SK-N-SH (cell line): ENCODE measurements around the gene NALCN. TPM values are rescaled to one million over a fixed set of nuclear protein-coding genes. Genes with fewer than 3 reads are reported as not detected.

Experiments used
- CTCF ChIA-PET: fragments of 300-600, 350-600 bp; formaldehyde crosslinking; extraction: SDS; loops from one replicate; lab custom pipeline; 2021; lab: Yijun Ruan, JAX
- POLR2A ChIA-PET: fragments of 350-600 bp; sonication (Branson Sonifier 250); formaldehyde crosslinking; extraction: SDS; loops from one replicate; lab custom pipeline; 2020; ENCODE audit warnings: antibody characterized with exemption, inconsistent platforms; lab: Yijun Ruan, JAX
- DNase-seq: peaks from one replicate; pipeline ENCODE4 v3.0.0; 2012
- H2AFZ ChIP-seq: fragments of 200-600 bp; sonication (generic); 2 replicates; pipeline ENCODE4 v1.8.1; 2016; ENCODE audit warnings: antibody characterized with exemption, mild to moderate bottlenecking, low read depth
- H3F3A ChIP-seq: fragments of 200-600 bp; sonication (generic); replicated peaks from 2 replicates; pipeline ENCODE3; 2016; ENCODE audit warnings: antibody characterized with exemption, mild to moderate bottlenecking; ENCODE audit not compliant: insufficient read depth
- H3K27ac ChIP-seq, 2 experiments: fragments of 200-500 bp in 1 of 2; fragments of 200-600 bp in 1 of 2; sonication (Bioruptor generic) in 1 of 2; sonication (generic), shearing (Covaris generic) in 1 of 2; 2 replicates each; pipeline versions ENCODE4 v1.5.1 to v1.6.1; 2014 to 2016; ENCODE audit warnings: low read depth in 2 of 2, inconsistent platforms in 1 of 2, low read length in 1 of 2, mild to moderate bottlenecking in 1 of 2, mixed read lengths in 1 of 2
- H3K27me3 ChIP-seq: fragments of 200-600 bp; sonication (generic), shearing (Covaris generic); 2 replicates; pipeline ENCODE4 v1.6.1; 2016; ENCODE audit warnings: mixed run types; ENCODE audit not compliant: insufficient read depth
- H3K36me3 ChIP-seq, 2 experiments: fragments of 200-500 bp in 1 of 2; fragments of 200-600 bp in 1 of 2; sonication (Bioruptor generic) in 1 of 2; sonication (generic) in 1 of 2; replicated peaks in 1 of 2; 2 replicates each; pipeline versions ENCODE3 to v1.5.1; 2014 to 2016; ENCODE audit warnings: low read length in 1 of 2, mild to moderate bottlenecking in 1 of 2; ENCODE audit not compliant: insufficient read depth in 2 of 2, control insufficient read depth in 1 of 2
- H3K4me1 ChIP-seq, 2 experiments: fragments of 200-500 bp in 1 of 2; fragments of 200-600 bp in 1 of 2; sonication (Bioruptor generic) in 1 of 2; sonication (generic), shearing (Covaris generic) in 1 of 2; 2 replicates each; pipeline versions ENCODE4 v1.5.1 to v1.6.1; 2014 to 2016; ENCODE audit warnings: low read depth in 1 of 2, low read length in 1 of 2, mixed run types in 1 of 2; ENCODE audit not compliant: insufficient read depth in 2 of 2, control insufficient read depth in 1 of 2
- H3K4me2 ChIP-seq: fragments of 200-600 bp; sonication (generic), shearing (Covaris generic); 2 replicates; pipeline ENCODE4 v1.6.1; 2017; ENCODE audit warnings: mixed run types
- H3K4me3 ChIP-seq, 2 experiments: fragments of 200-500 bp in 1 of 2; fragments of 200-600 bp in 1 of 2; sonication (Bioruptor generic) in 1 of 2; sonication (generic), shearing (Covaris generic) in 1 of 2; 2 replicates each; pipeline versions ENCODE4 v1.5.1 to v1.8.1; 2014 to 2016; ENCODE audit warnings: low read depth in 2 of 2, inconsistent platforms in 1 of 2, low read length in 1 of 2, mild to moderate bottlenecking in 1 of 2, mixed read lengths in 1 of 2, moderate library complexity in 1 of 2
- H3K79me2 ChIP-seq: fragments of 200-600 bp; sonication (generic); 2 replicates; pipeline ENCODE4 v1.8.1; 2017; ENCODE audit warnings: mild to moderate bottlenecking; ENCODE audit not compliant: insufficient read depth
- H3K9ac ChIP-seq: fragments of 200-600 bp; sonication (generic); 2 replicates; pipeline ENCODE4 v1.6.1; 2017; ENCODE audit warnings: mixed run types
- H3K9me2 ChIP-seq: fragments of 200-600 bp; sonication (generic); 2 replicates; pipeline ENCODE4 v1.6.1; 2017; ENCODE audit warnings: mixed run types
- H3K9me3 ChIP-seq: fragments of 200-600 bp; sonication (generic); 2 replicates; pipeline ENCODE4 v1.6.1; 2017; ENCODE audit warnings: mixed run types, mild to moderate bottlenecking, moderate library complexity
- H4K20me1 ChIP-seq: fragments of 200-600 bp; sonication (generic); 2 replicates; pipeline ENCODE4 v1.6.1; 2017; ENCODE audit warnings: mild to moderate bottlenecking, mixed run types; ENCODE audit not compliant: insufficient read depth
- CHD2 ChIP-seq: fragments of 150-350 bp; IDR thresholded peaks from 2 replicates; pipeline ENCODE4 v1.6.1; 2018; ENCODE audit warnings: low read length; ENCODE audit not compliant: partially characterized antibody
- ELF1 ChIP-seq: IDR thresholded peaks from 2 replicates; pipeline ENCODE4 v1.4.0; 2012
- EZH2phosphoT487 ChIP-seq: fragments of 200-600 bp; sonication (generic); IDR thresholded peaks from 2 replicates; pipeline ENCODE4 v1.6.1; 2017; ENCODE audit warnings: low read depth, mixed run types, mild to moderate bottlenecking, antibody characterized with exemption, moderate library complexity, borderline replicate concordance
- FOSL2 ChIP-seq: IDR thresholded peaks from 2 replicates; pipeline ENCODE4 v1.4.0; 2012; ENCODE audit warnings: low read depth, mild to moderate bottlenecking, moderate library complexity, borderline replicate concordance
- FOXJ3 ChIP-seq: sonication (generic); formaldehyde crosslinking; IDR thresholded peaks from 2 replicates; pipeline ENCODE4 v1.5.1; 2020; ENCODE audit warnings: mild to moderate bottlenecking, missing genetic modification reagents
- FOXM1 ChIP-seq: IDR thresholded peaks from 2 replicates; pipeline ENCODE4 v1.4.0; 2012; ENCODE audit warnings: low read depth, mild to moderate bottlenecking
- GABPA ChIP-seq: IDR thresholded peaks from 2 replicates; pipeline ENCODE4 v1.4.0; 2012; ENCODE audit warnings: low read depth, mild to moderate bottlenecking
- GATA2 ChIP-seq: sonication (generic); formaldehyde crosslinking; IDR thresholded peaks from 2 replicates; pipeline ENCODE4 v1.5.0; 2020; ENCODE audit warnings: mild to moderate bottlenecking, missing genetic modification reagents
- JUND ChIP-seq: IDR thresholded peaks from 2 replicates; pipeline ENCODE4 v1.4.0; 2012
- NRF1 ChIP-seq: IDR thresholded peaks from 2 replicates; pipeline ENCODE4 v1.6.1; 2012; ENCODE audit warnings: low read depth, mild to moderate bottlenecking, low read length
- POLR2AphosphoS5 ChIP-seq: IDR thresholded peaks from 2 replicates; pipeline ENCODE4 v1.6.1; 2012; ENCODE audit warnings: low read depth, low read length
- RAD21 ChIP-seq: IDR thresholded peaks from 2 replicates; pipeline ENCODE4 v1.6.1; 2012; ENCODE audit warnings: mild to moderate bottlenecking, low read length
- RCOR1 ChIP-seq: fragments of 150-350 bp; IDR thresholded peaks from 2 replicates; pipeline ENCODE4 v1.6.1; 2017; ENCODE audit warnings: antibody characterized with exemption, low read length
- RXRA ChIP-seq: IDR thresholded peaks from 2 replicates; pipeline ENCODE4 v1.4.0; 2012; ENCODE audit warnings: low read depth, mild to moderate bottlenecking, borderline replicate concordance
- SIN3A ChIP-seq: IDR thresholded peaks from 2 replicates; pipeline ENCODE4 v1.6.1; 2012; ENCODE audit warnings: low read depth, mild to moderate bottlenecking, low read length, moderate library complexity, borderline replicate concordance
- SMC3 ChIP-seq: IDR thresholded peaks from 2 replicates; pipeline ENCODE4 v1.6.1; 2012; ENCODE audit warnings: low read depth, low read length, improper control_type of control experiment
- TAF1 ChIP-seq: IDR thresholded peaks from 2 replicates; pipeline ENCODE4 v1.6.1; 2012; ENCODE audit warnings: low read depth, mild to moderate bottlenecking, low read length, moderate library complexity, borderline replicate concordance
- TCF12 ChIP-seq: IDR thresholded peaks from 2 replicates; pipeline ENCODE4 v1.4.0; 2012
- YY1 ChIP-seq: IDR thresholded peaks from 2 replicates; pipeline ENCODE4 v1.4.0; 2012; ENCODE audit warnings: low read depth, mild to moderate bottlenecking
- WGBS: methylation state at CpG from one replicate; pipeline ENCODE4 v1.1.6; 2017; ENCODE audit warnings: low lambda C conversion rate; 5-methylcytosine and 5-hydroxymethylcytosine counted together
- polyA plus RNA-seq, 3 experiments: library from polyadenylated mRNA; depleted of rRNA; stranded (reverse); fragments of >200 nt; gene quantifications; 2 replicates each; pipeline ENCODE4 v1.2.3, GENCODE V29; 2012
- TF ChIP-seq, protein P1 (sequence below): fragments of 150-350 bp; IDR thresholded peaks from 2 replicates; pipeline ENCODE4 v1.6.1; 2016; ENCODE audit warnings: mild to moderate bottlenecking, low read depth, low read length
- TF ChIP-seq, protein P2 (sequence below): IDR thresholded peaks from 2 replicates; pipeline ENCODE4; 2012
- TF ChIP-seq, protein P3 (sequence below): IDR thresholded peaks from 2 replicates; pipeline ENCODE4 v1.4.0; 2012; ENCODE audit warnings: low read depth, borderline replicate concordance
- TF ChIP-seq, protein P4 (sequence below): fragments of 150-350 bp; IDR thresholded peaks from 2 replicates; pipeline ENCODE4 v1.6.1; 2017; ENCODE audit warnings: antibody characterized with exemption, low read length, low read depth, borderline replicate concordance
- TF ChIP-seq, protein P5 (sequence below): fragments of 200-600 bp; sonication (generic); IDR thresholded peaks from 2 replicates; pipeline ENCODE4 v1.6.1; 2017; ENCODE audit warnings: antibody characterized with exemption, mild to moderate bottlenecking, moderate library complexity
- TF ChIP-seq, protein P6 (sequence below): IDR thresholded peaks from 2 replicates; pipeline ENCODE4 v1.4.0; 2012; ENCODE audit warnings: low read depth

Gene NALCN
- polyA plus RNA-seq, 1 of the 3 experiments (the other 2 are of a cell fraction), result 3.0 TPM

DNA sequence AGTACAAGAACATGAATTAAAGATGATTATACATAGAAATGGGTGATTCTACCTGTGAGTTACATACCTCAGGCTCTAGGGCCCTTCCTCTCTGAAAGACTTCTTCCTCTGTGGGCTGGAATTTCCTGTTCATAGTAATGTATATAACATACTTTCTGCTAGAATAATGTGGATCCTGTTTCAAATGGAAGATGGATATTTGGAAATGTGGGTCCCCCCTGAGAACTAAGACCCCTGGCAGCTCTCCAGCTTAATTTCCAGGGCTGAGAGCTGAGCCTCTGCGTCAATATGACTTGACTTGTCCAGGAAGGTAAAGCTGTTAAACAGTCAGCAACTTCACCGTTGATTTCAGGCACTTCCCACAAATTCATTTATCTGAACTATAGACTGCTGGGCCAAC, 296.3 kb downstream of the NALCN start:
- CTCF ChIA-PET, result interaction anchor here (1.2 to 2.1 kb wide), 3 partner anchors 8 to 24 kb away, joined by 3 to 10 read pairs (median 4); no protein-coding TSS in a partner anchor
- Histone ChIP-seq H3K9ac (no peak overlapping the region), H3K27ac (no peak overlapping the region), H3K79me2 (no peaks in the 10 kb centered on the region), H2AFZ (no peak overlapping the region), H3K4me2 (no peak overlapping the region), H3K4me3 (no peak overlapping the region), H3F3A (no peaks in the 10 kb centered on the region), H3K9me2 (no peaks in the 10 kb centered on the region), H3K4me1 (no peaks in the 10 kb centered on the region), H3K36me3 (no peaks in the 10 kb centered on the region), H3K27me3 (no peaks in the 10 kb centered on the region), H3K9me3 (no peaks in the 10 kb centered on the region), H4K20me1 (no peaks in the 10 kb centered on the region)
- POLR2A ChIA-PET, result no interaction called here
- no peak for TF ChIP-seq GABPA
- TF ChIP-seq TAF1, result no peak
- TF ChIP-seq TCF12, result no peak
- no peak for TF ChIP-seq ELF1
- TF ChIP-seq SIN3A, result no peak
- no peak for TF ChIP-seq FOSL2
- no peak for TF ChIP-seq FOXJ3 (CRISPR knock-in tag)
- TF ChIP-seq RXRA, result no peak
- TF ChIP-seq, protein P1, sequence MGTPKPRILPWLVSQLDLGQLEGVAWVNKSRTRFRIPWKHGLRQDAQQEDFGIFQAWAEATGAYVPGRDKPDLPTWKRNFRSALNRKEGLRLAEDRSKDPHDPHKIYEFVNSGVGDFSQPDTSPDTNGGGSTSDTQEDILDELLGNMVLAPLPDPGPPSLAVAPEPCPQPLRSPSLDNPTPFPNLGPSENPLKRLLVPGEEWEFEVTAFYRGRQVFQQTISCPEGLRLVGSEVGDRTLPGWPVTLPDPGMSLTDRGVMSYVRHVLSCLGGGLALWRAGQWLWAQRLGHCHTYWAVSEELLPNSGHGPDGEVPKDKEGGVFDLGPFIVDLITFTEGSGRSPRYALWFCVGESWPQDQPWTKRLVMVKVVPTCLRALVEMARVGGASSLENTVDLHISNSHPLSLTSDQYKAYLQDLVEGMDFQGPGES, result no peak
- no peak for TF ChIP-seq EZH2phosphoT487
- TF ChIP-seq, protein P2, sequence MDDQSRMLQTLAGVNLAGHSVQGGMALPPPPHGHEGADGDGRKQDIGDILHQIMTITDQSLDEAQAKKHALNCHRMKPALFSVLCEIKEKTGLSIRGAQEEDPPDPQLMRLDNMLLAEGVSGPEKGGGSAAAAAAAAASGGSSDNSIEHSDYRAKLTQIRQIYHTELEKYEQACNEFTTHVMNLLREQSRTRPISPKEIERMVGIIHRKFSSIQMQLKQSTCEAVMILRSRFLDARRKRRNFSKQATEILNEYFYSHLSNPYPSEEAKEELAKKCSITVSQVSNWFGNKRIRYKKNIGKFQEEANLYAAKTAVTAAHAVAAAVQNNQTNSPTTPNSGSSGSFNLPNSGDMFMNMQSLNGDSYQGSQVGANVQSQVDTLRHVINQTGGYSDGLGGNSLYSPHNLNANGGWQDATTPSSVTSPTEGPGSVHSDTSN, result no peak
- TF ChIP-seq CHD2, result no peak
- no peak for TF ChIP-seq GATA2 (CRISPR knock-in tag)
- no peak for TF ChIP-seq FOXM1
- TF ChIP-seq, protein P3, sequence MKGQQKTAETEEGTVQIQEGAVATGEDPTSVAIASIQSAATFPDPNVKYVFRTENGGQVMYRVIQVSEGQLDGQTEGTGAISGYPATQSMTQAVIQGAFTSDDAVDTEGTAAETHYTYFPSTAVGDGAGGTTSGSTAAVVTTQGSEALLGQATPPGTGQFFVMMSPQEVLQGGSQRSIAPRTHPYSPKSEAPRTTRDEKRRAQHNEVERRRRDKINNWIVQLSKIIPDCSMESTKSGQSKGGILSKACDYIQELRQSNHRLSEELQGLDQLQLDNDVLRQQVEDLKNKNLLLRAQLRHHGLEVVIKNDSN, result no peak
- no peak for TF ChIP-seq RCOR1
- TF ChIP-seq RAD21, result no peak
- no peak for TF ChIP-seq JUND
- no peak for DNase-seq
- WGBS, result 82% methylated on average over 2 of the region's 2 CpGs

DNA sequence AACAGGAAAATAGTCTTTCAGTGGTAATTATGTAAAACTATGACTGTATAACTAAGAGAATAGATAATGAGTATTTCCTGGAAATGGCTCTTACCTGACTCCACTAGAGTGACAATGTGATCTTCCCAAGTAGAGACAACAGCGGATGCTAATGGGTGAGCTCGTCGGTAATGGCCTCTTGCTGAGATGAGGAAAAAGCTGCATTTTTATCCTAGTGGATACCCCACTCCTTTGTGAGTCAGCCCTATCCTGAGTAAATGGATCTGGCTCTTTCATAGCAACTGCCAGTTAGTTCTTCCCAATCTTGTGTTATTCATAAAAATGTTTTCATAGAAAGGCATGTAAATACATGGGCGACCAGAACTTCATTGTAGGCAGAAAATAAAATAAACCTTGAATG, 299.5 kb downstream of the NALCN start:
- Histone ChIP-seq H3K4me2 (no peak overlapping the region), H2AFZ (no peak overlapping the region), H3K9me3 (no peaks in the 10 kb centered on the region), H3K36me3 (no peaks in the 10 kb centered on the region), H3K4me3 (no peak overlapping the region), H4K20me1 (no peaks in the 10 kb centered on the region), H3K9me2 (no peaks in the 10 kb centered on the region), H3K27me3 (no peaks in the 10 kb centered on the region), H3K79me2 (no peaks in the 10 kb centered on the region), H3K27ac (no peak overlapping the region), H3K4me1 (no peaks in the 10 kb centered on the region), H3F3A (no peaks in the 10 kb centered on the region), H3K9ac (no peak overlapping the region)
- POLR2A ChIA-PET, result no interaction called here
- CTCF ChIA-PET, result interaction anchor here (1.5 kb wide), 1 partner anchor 12 kb away, joined by 6 read pairs; no protein-coding TSS in a partner anchor
- no peak for DNase-seq
- 87% methylated on average over 4 of the region's 4 CpGs for WGBS
- no peak for TF ChIP-seq YY1
- no peak for TF ChIP-seq SMC3
- TF ChIP-seq POLR2AphosphoS5, result no peak
- TF ChIP-seq, protein P4, sequence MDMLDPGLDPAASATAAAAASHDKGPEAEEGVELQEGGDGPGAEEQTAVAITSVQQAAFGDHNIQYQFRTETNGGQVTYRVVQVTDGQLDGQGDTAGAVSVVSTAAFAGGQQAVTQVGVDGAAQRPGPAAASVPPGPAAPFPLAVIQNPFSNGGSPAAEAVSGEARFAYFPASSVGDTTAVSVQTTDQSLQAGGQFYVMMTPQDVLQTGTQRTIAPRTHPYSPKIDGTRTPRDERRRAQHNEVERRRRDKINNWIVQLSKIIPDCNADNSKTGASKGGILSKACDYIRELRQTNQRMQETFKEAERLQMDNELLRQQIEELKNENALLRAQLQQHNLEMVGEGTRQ, result no peak
- TF ChIP-seq, protein P5, sequence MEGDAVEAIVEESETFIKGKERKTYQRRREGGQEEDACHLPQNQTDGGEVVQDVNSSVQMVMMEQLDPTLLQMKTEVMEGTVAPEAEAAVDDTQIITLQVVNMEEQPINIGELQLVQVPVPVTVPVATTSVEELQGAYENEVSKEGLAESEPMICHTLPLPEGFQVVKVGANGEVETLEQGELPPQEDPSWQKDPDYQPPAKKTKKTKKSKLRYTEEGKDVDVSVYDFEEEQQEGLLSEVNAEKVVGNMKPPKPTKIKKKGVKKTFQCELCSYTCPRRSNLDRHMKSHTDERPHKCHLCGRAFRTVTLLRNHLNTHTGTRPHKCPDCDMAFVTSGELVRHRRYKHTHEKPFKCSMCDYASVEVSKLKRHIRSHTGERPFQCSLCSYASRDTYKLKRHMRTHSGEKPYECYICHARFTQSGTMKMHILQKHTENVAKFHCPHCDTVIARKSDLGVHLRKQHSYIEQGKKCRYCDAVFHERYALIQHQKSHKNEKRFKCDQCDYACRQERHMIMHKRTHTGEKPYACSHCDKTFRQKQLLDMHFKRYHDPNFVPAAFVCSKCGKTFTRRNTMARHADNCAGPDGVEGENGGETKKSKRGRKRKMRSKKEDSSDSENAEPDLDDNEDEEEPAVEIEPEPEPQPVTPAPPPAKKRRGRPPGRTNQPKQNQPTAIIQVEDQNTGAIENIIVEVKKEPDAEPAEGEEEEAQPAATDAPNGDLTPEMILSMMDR, result no peak
- TF ChIP-seq GABPA, result no peak
- TF ChIP-seq ELF1, result no peak
- TF ChIP-seq, protein P6, sequence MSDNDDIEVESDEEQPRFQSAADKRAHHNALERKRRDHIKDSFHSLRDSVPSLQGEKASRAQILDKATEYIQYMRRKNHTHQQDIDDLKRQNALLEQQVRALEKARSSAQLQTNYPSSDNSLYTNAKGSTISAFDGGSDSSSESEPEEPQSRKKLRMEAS, result no peak
- no peak for TF ChIP-seq TAF1
- TF ChIP-seq NRF1, result no peak
- TF ChIP-seq GATA2 (CRISPR knock-in tag), result no peak
- no peak for TF ChIP-seq SIN3A
- no peak for TF ChIP-seq JUND
